ENCODE data around the gene DDX59.

GRCh38 chr1:200634261-200635122 lies 35.2 kb downstream of the DDX59 start:
- TF ChIP-seq CTCF (conservative IDR thresholded peaks at IDR 0.05; ENCODE audit: low read length) (peak; percentile 52; the same call in 1 of the 2 replicates), EZH2phosphoT487 (IDR thresholded peaks at IDR 0.05; ENCODE audit: borderline replicate concordance, low read depth, low read length) (no peak)
